GM12878 (cell line): ENCODE data around the gene ATF6. TPM values are rescaled to one million over a fixed set of nuclear protein-coding genes. Genes with fewer than 3 reads are reported as not detected.

Experiments used
- IKZF2 ChIP-seq, 2 experiments: fragments of 450-650 bp; IDR thresholded peaks; 2 replicates each; pipeline ENCODE4 v1.6.1; 2017; ENCODE audit warnings: mild to moderate bottlenecking in 2 of 2, moderate library complexity in 2 of 2
- IRF4 ChIP-seq: IDR thresholded peaks from 2 replicates; pipeline ENCODE4 v1.6.1; 2011; ENCODE audit warnings: low read depth, low read length
- NKRF ChIP-seq: fragments of 450-650 bp; conservative IDR thresholded peaks from 2 replicates; pipeline ENCODE4 v1.6.1; 2017; ENCODE audit warnings: mild to moderate bottlenecking, moderate library complexity
- PAX5 ChIP-seq: IDR thresholded peaks from 2 replicates; pipeline ENCODE4 v1.6.1; 2011; ENCODE audit warnings: low read depth, low read length, borderline replicate concordance
- TAF1 ChIP-seq: IDR thresholded peaks from 2 replicates; pipeline ENCODE4 v1.6.1; 2011; ENCODE audit warnings: mild to moderate bottlenecking, low read depth, low read length, borderline replicate concordance
- polyA plus RNA-seq, 11 experiments: library from polyadenylated mRNA; depleted of rRNA in 4 of 11; unstranded in 6 of 11; stranded (reverse) in 5 of 11; fragments of >200 nt; fragmentation: Nextera tagmentation in 4 of 11; fragmentation: Illumina TruSeq in 1 of 11; extraction: Ambion mirVana in 4 of 11; extraction: Trizol in 1 of 11; gene quantifications; 1 replicate in 1 of 11; 2 replicates in 10 of 11; pipeline versions ENCODE4 v1.2.1 to v1.2.3, GENCODE V29; 2011 to 2016; ENCODE audit warnings: inconsistent platforms in 2 of 11, missing spikeins in 2 of 11, low read depth in 1 of 11
- total RNA-seq, 4 experiments: library from RNA; depleted of rRNA in 3 of 4; stranded (reverse); fragments of >200 nt in 3 of 4; fragmentation: Illumina TruSeq in 1 of 4; extraction: Trizol in 1 of 4; gene quantifications; 2 replicates each; pipeline versions ENCODE4 v1.2.1 to v1.2.3, GENCODE V29; 2013 to 2021
- TF ChIP-seq, protein P1 (sequence below): fragments of 450-650 bp; IDR thresholded peaks from 2 replicates; pipeline ENCODE4 v1.6.1; 2017; ENCODE audit warnings: mild to moderate bottlenecking, moderate library complexity

Gene ATF6
- total and polyA plus RNA-seq, 10 of the 15 experiments (the other 5 are each of a cell fraction or from before 2014, with no cell fraction given) = 7.8 to 24.3 (median 14.7) TPM

- TF ChIP-seq IKZF2 (IDR thresholded peaks at IDR 0.05) = no peak
- TF ChIP-seq, protein P1, sequence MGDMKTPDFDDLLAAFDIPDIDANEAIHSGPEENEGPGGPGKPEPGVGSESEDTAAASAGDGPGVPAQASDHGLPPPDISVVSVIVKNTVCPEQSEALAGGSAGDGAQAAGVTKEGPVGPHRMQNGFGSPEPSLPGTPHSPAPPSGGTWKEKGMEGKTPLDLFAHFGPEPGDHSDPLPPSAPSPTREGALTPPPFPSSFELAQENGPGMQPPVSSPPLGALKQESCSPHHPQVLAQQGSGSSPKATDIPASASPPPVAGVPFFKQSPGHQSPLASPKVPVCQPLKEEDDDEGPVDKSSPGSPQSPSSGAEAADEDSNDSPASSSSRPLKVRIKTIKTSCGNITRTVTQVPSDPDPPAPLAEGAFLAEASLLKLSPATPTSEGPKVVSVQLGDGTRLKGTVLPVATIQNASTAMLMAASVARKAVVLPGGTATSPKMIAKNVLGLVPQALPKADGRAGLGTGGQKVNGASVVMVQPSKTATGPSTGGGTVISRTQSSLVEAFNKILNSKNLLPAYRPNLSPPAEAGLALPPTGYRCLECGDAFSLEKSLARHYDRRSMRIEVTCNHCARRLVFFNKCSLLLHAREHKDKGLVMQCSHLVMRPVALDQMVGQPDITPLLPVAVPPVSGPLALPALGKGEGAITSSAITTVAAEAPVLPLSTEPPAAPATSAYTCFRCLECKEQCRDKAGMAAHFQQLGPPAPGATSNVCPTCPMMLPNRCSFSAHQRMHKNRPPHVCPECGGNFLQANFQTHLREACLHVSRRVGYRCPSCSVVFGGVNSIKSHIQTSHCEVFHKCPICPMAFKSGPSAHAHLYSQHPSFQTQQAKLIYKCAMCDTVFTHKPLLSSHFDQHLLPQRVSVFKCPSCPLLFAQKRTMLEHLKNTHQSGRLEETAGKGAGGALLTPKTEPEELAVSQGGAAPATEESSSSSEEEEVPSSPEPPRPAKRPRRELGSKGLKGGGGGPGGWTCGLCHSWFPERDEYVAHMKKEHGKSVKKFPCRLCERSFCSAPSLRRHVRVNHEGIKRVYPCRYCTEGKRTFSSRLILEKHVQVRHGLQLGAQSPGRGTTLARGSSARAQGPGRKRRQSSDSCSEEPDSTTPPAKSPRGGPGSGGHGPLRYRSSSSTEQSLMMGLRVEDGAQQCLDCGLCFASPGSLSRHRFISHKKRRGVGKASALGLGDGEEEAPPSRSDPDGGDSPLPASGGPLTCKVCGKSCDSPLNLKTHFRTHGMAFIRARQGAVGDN = no peak
- TF ChIP-seq NKRF = no peak
- TF ChIP-seq TAF1 = no peak
- no peak for TF ChIP-seq PAX5
- TF ChIP-seq IRF4 = no peak
Measured at GRCh38 chr1:161913482-161914140, 147.5 kb downstream of the ATF6 start (continued).
